GM12891 (cell line): ENCODE results near the gene ERI2.

Source experiments
- POLR2A ChIP-seq: IDR thresholded peaks from 2 replicates; pipeline ENCODE4 v1.6.1; 2011; ENCODE audit warnings: low read depth, low read length, control low read depth
- POU2F2 ChIP-seq: IDR thresholded peaks from 2 replicates; pipeline ENCODE4 v1.6.1; 2011; ENCODE audit warnings: low read depth, mild to moderate bottlenecking, control low read depth, low read length, moderate library complexity

DNA sequence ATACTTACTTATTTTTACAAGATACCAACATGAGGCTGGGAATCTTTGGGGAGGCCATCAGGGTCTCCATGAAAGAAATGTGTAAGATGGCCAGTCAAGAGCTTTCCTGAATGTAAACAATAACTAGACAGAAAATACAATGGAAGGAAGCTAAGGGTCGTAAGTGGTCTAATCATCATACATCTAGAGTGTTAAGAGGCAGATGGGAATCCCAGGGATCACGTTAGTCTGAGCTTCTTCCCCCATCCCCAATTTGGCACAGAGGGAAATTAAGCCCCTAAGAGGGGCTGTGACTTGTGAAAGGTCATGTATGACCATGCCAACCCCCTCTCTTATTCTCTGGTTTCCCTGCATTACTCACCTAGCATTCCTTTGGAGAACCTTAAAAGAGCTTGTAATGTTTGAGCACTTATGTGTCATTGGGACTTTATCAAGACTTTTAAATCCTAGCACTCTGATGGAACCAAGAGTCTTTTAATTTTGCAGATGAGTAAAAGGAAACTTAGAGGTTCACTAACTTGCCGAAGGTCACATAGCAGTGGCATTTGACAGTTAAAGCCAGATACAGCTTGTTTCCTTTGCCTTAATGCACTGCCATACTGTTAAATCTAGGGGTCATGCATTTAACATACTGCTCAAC lies 47.8 kb upstream of the ERI2 start:
- no peak for TF ChIP-seq POU2F2
- TF ChIP-seq POLR2A = no peak
